ENCODE measurements around the gene GLRA1.
"Not testable (repeated sequence)": the region's sequence is repeated elsewhere in the genome, so short reads cannot be mapped to it uniquely, and the experiment has no call there.

Gene GLRA1

GRCh38 chr5:151903243-151903653, 21.4 kb downstream of the GLRA1 start:
- Histone ChIP-seq H3K9ac (ENCODE audit: low read depth in 1 of 2, low read length in 2 of 2) (no peak overlapping the region), H3K4me3 (ENCODE audit: low read depth in 1 of 2, low read length in 2 of 2) (no peak overlapping the region), H3K27ac (ENCODE audit: low read depth, low read length) (no peak overlapping the region), H3K4me1 (ENCODE audit: control insufficient read depth in 1 of 2, insufficient read depth in 2 of 2, low read length in 2 of 2) (no peaks in the 10 kb centered on the region), H3K36me3 (ENCODE audit: control insufficient read depth in 1 of 2, insufficient read depth in 2 of 2, low read length in 2 of 2) (no peaks in the 10 kb centered on the region), H3K9me3 (ENCODE audit: control insufficient read depth in 1 of 2, low read length in 2 of 2) (no peaks in the 10 kb centered on the region), H3K27me3 (ENCODE audit: control insufficient read depth in 1 of 2, insufficient read depth in 2 of 2, low read length in 2 of 2) (no peaks in the 10 kb centered on the region)

- no peak overlapping the region for H3K4me3 ChIP-seq (ENCODE audit: low read depth in 1 of 2, low read length in 2 of 2)
- H3K4me1 ChIP-seq (ENCODE audit: control insufficient read depth in 1 of 2, insufficient read depth in 2 of 2, low read length in 2 of 2) = no peaks in the 10 kb centered on the region
- H3K9me3 ChIP-seq (ENCODE audit: control insufficient read depth in 1 of 2, low read length in 2 of 2) = no peaks in the 10 kb centered on the region
- H3K27ac ChIP-seq (ENCODE audit: low read depth, low read length) = no peak overlapping the region
- no peaks in the 10 kb centered on the region for H3K27me3 ChIP-seq (ENCODE audit: control insufficient read depth in 1 of 2, insufficient read depth in 2 of 2, low read length in 2 of 2)
- no peak overlapping the region for H3K9ac ChIP-seq (ENCODE audit: low read depth in 1 of 2, low read length in 2 of 2)
- H3K36me3 ChIP-seq (ENCODE audit: control insufficient read depth in 1 of 2, insufficient read depth in 2 of 2, low read length in 2 of 2) = no peaks in the 10 kb centered on the region
Measured at GRCh38 chr5:151902215-151902614, 22.4 kb downstream of the GLRA1 start.

GRCh38 chr5:151901611-151902010, 23.0 kb downstream of the GLRA1 start:
- Histone ChIP-seq H3K27me3 (ENCODE audit: control insufficient read depth in 1 of 2, insufficient read depth in 2 of 2, low read length in 2 of 2) (no peaks in the 10 kb centered on the region), H3K4me1 (ENCODE audit: control insufficient read depth in 1 of 2, insufficient read depth in 2 of 2, low read length in 2 of 2) (no peaks in the 10 kb centered on the region), H3K9ac (ENCODE audit: low read depth in 1 of 2, low read length in 2 of 2) (no peak overlapping the region), H3K9me3 (ENCODE audit: control insufficient read depth in 1 of 2, low read length in 2 of 2) (no peaks in the 10 kb centered on the region), H3K27ac (ENCODE audit: low read depth, low read length) (no peak overlapping the region), H3K36me3 (ENCODE audit: control insufficient read depth in 1 of 2, insufficient read depth in 2 of 2, low read length in 2 of 2) (no peaks in the 10 kb centered on the region), H3K4me3 (ENCODE audit: low read depth in 1 of 2, low read length in 2 of 2) (no peak overlapping the region)

- Histone ChIP-seq H3K27ac (ENCODE audit: low read depth, low read length) (no peak overlapping the region), H3K4me1 (ENCODE audit: control insufficient read depth in 1 of 2, insufficient read depth in 2 of 2, low read length in 2 of 2) (no peaks in the 10 kb centered on the region), H3K36me3 (ENCODE audit: control insufficient read depth in 1 of 2, insufficient read depth in 2 of 2, low read length in 2 of 2) (no peaks in the 10 kb centered on the region), H3K27me3 (ENCODE audit: control insufficient read depth in 1 of 2, insufficient read depth in 2 of 2, low read length in 2 of 2) (no peaks in the 10 kb centered on the region), H3K9me3 (ENCODE audit: control insufficient read depth in 1 of 2, low read length in 2 of 2) (no peaks in the 10 kb centered on the region), H3K9ac (ENCODE audit: low read depth in 1 of 2, low read length in 2 of 2) (no peak overlapping the region), H3K4me3 (ENCODE audit: low read depth in 1 of 2, low read length in 2 of 2) (no peak overlapping the region)
Measured at GRCh38 chr5:151900891-151901290, 23.8 kb downstream of the GLRA1 start.

GRCh38 chr5:151899399-151899798, 25.3 kb downstream of the GLRA1 start:
- no peak overlapping the region for H3K4me3 ChIP-seq (ENCODE audit: low read depth in 1 of 2, low read length in 2 of 2)
- no peaks in the 10 kb centered on the region for H3K27me3 ChIP-seq (ENCODE audit: control insufficient read depth in 1 of 2, insufficient read depth in 2 of 2, low read length in 2 of 2)
- H3K9me3 ChIP-seq (ENCODE audit: control insufficient read depth in 1 of 2, low read length in 2 of 2) = no peaks in the 10 kb centered on the region
- H3K4me1 ChIP-seq (ENCODE audit: control insufficient read depth in 1 of 2, insufficient read depth in 2 of 2, low read length in 2 of 2) = no peaks in the 10 kb centered on the region
- H3K36me3 ChIP-seq (ENCODE audit: control insufficient read depth in 1 of 2, insufficient read depth in 2 of 2, low read length in 2 of 2) = no peaks in the 10 kb centered on the region
- H3K27ac ChIP-seq (ENCODE audit: low read depth, low read length) = no peak overlapping the region
- H3K9ac ChIP-seq (ENCODE audit: low read depth in 1 of 2, low read length in 2 of 2) = no peak overlapping the region

- Histone ChIP-seq H3K9ac (ENCODE audit: low read depth in 1 of 2, low read length in 2 of 2) (no peak overlapping the region), H3K36me3 (ENCODE audit: control insufficient read depth in 1 of 2, insufficient read depth in 2 of 2, low read length in 2 of 2) (no peaks in the 10 kb centered on the region)
Measured at GRCh38 chr5:151897896-151898295, 26.8 kb downstream of the GLRA1 start.

GRCh38 chr5:151897020-151897552, 27.6 kb downstream of the GLRA1 start:
- no peaks in the 10 kb centered on the region for H3K27me3 ChIP-seq (ENCODE audit: control insufficient read depth in 1 of 2, insufficient read depth in 2 of 2, low read length in 2 of 2)
- no peak overlapping the region for H3K9ac ChIP-seq (ENCODE audit: low read depth in 1 of 2, low read length in 2 of 2)
- no peak overlapping the region for H3K27ac ChIP-seq (ENCODE audit: low read depth, low read length)
- H3K36me3 ChIP-seq (ENCODE audit: control insufficient read depth in 1 of 2, insufficient read depth in 2 of 2, low read length in 2 of 2) = no peaks in the 10 kb centered on the region
- H3K4me3 ChIP-seq (ENCODE audit: low read depth in 1 of 2, low read length in 2 of 2) = no peak overlapping the region
- no peaks in the 10 kb centered on the region for H3K4me1 ChIP-seq (ENCODE audit: control insufficient read depth in 1 of 2, insufficient read depth in 2 of 2, low read length in 2 of 2)
- no peaks in the 10 kb centered on the region for H3K9me3 ChIP-seq (ENCODE audit: control insufficient read depth in 1 of 2, low read length in 2 of 2)

More at GRCh38 chr5:151897896-151898295, 26.8 kb downstream of the GLRA1 start:
- Histone ChIP-seq H3K4me1 (ENCODE audit: control insufficient read depth in 1 of 2, insufficient read depth in 2 of 2, low read length in 2 of 2) (no peaks in the 10 kb centered on the region), H3K27ac (ENCODE audit: low read depth, low read length) (no peak overlapping the region), H3K9me3 (ENCODE audit: control insufficient read depth in 1 of 2, low read length in 2 of 2) (no peaks in the 10 kb centered on the region), H3K4me3 (ENCODE audit: low read depth in 1 of 2, low read length in 2 of 2) (no peak overlapping the region), H3K27me3 (ENCODE audit: control insufficient read depth in 1 of 2, insufficient read depth in 2 of 2, low read length in 2 of 2) (no peaks in the 10 kb centered on the region)

- H3K27ac ChIP-seq (ENCODE audit: low read depth, low read length) = no peak overlapping the region
- H3K4me1 ChIP-seq (ENCODE audit: control insufficient read depth in 1 of 2, insufficient read depth in 2 of 2, low read length in 2 of 2) = no peaks in the 10 kb centered on the region
- H3K9me3 ChIP-seq (ENCODE audit: control insufficient read depth in 1 of 2, low read length in 2 of 2) = no peaks in the 10 kb centered on the region
- no peak overlapping the region for H3K9ac ChIP-seq (ENCODE audit: low read depth in 1 of 2, low read length in 2 of 2)
- H3K36me3 ChIP-seq (ENCODE audit: control insufficient read depth in 1 of 2, insufficient read depth in 2 of 2, low read length in 2 of 2) = no peaks in the 10 kb centered on the region
- no peaks in the 10 kb centered on the region for H3K27me3 ChIP-seq (ENCODE audit: control insufficient read depth in 1 of 2, insufficient read depth in 2 of 2, low read length in 2 of 2)
- no peak overlapping the region for H3K4me3 ChIP-seq (ENCODE audit: low read depth in 1 of 2, low read length in 2 of 2)
Measured at GRCh38 chr5:151896031-151896691, 28.5 kb downstream of the GLRA1 start.

GRCh38 chr5:151895660-151896030, 29.0 kb downstream of the GLRA1 start:
- Histone ChIP-seq H3K4me3 (ENCODE audit: low read depth in 1 of 2, low read length in 2 of 2) (no peak overlapping the region), H3K9ac (ENCODE audit: low read depth in 1 of 2, low read length in 2 of 2) (no peak overlapping the region), H3K9me3 (ENCODE audit: control insufficient read depth in 1 of 2, low read length in 2 of 2) (no peaks in the 10 kb centered on the region), H3K27me3 (ENCODE audit: control insufficient read depth in 1 of 2, insufficient read depth in 2 of 2, low read length in 2 of 2) (no peaks in the 10 kb centered on the region), H3K36me3 (ENCODE audit: control insufficient read depth in 1 of 2, insufficient read depth in 2 of 2, low read length in 2 of 2) (no peaks in the 10 kb centered on the region), H3K4me1 (ENCODE audit: control insufficient read depth in 1 of 2, insufficient read depth in 2 of 2, low read length in 2 of 2) (no peaks in the 10 kb centered on the region), H3K27ac (ENCODE audit: low read depth, low read length) (no peak overlapping the region)

GRCh38 chr5:151893485-151893884, 31.2 kb downstream of the GLRA1 start:
- H3K4me3 ChIP-seq (ENCODE audit: low read depth in 1 of 2, low read length in 2 of 2); H3K9me3 ChIP-seq (ENCODE audit: control insufficient read depth in 1 of 2, low read length in 2 of 2); H3K4me1 ChIP-seq (ENCODE audit: control insufficient read depth in 1 of 2, insufficient read depth in 2 of 2, low read length in 2 of 2); H3K9ac ChIP-seq (ENCODE audit: low read depth in 1 of 2, low read length in 2 of 2); H3K27me3 ChIP-seq (ENCODE audit: control insufficient read depth in 1 of 2, insufficient read depth in 2 of 2, low read length in 2 of 2); H3K36me3 ChIP-seq (ENCODE audit: control insufficient read depth in 1 of 2, insufficient read depth in 2 of 2, low read length in 2 of 2); H3K27ac ChIP-seq (ENCODE audit: low read depth, low read length): not testable (repeated sequence)

Data from duodenal mucosa (tissue), 2 donors.